HUES6 (cell line): Measurements from ENCODE around the gene OTUD1.

ENCODE experiments used
- H3K27ac ChIP-seq: 2 replicates; pipeline ENCODE4 v1.7.0; 2013; ENCODE audit warnings: low read depth, mild to moderate bottlenecking, low read length, inconsistent platforms
- H3K27me3 ChIP-seq: 2 replicates; pipeline ENCODE4 v1.6.1; 2013; ENCODE audit warnings: low read length; ENCODE audit not compliant: control insufficient read depth, insufficient read depth
- H3K36me3 ChIP-seq: 2 replicates; pipeline ENCODE4 v1.6.1; 2013; ENCODE audit warnings: low read length; ENCODE audit not compliant: control insufficient read depth, insufficient read depth
- H3K4me1 ChIP-seq: 2 replicates; pipeline ENCODE4 v1.6.1; 2013; ENCODE audit warnings: low read length; ENCODE audit not compliant: control insufficient read depth, insufficient read depth
- H3K4me3 ChIP-seq: 2 replicates; pipeline ENCODE4 v1.5.1; 2013; ENCODE audit warnings: low read depth, low read length
- H3K9ac ChIP-seq: one replicate; pipeline ENCODE4 v1.6.1; 2013; ENCODE audit warnings: mild to moderate bottlenecking, low read length
- H3K9me3 ChIP-seq: 2 replicates; pipeline ENCODE4 v1.6.1; 2013; ENCODE audit warnings: low read depth, low read length; ENCODE audit not compliant: control insufficient read depth, insufficient read depth

OTUD1 gene

GRCh38 chr10:23445591-23445990 is 6.7 kb downstream of the OTUD1 start:
- Histone ChIP-seq H3K4me3 (no peak overlapping the region), H3K9me3 (no peaks in the 10 kb centered on the region), H3K9ac (no peak overlapping the region), H3K27me3 (peaks cover 7% of the 10 kb centered on the region), H3K36me3 (no peaks in the 10 kb centered on the region), H3K4me1 (peaks cover 6% of the 10 kb centered on the region; the same call in 1 of the 2 replicates), H3K27ac (no peak overlapping the region)

- H3K4me1 ChIP-seq = no peaks in the 10 kb centered on the region
- H3K27me3 ChIP-seq = no peaks in the 10 kb centered on the region
- H3K36me3 ChIP-seq = no peaks in the 10 kb centered on the region
- no peak overlapping the region for H3K27ac ChIP-seq
- H3K9me3 ChIP-seq = no peaks in the 10 kb centered on the region
- H3K4me3 ChIP-seq = no peak overlapping the region
- H3K9ac ChIP-seq = no peak overlapping the region
Observed at GRCh38 chr10:23448323-23448722, 9.4 kb downstream of the OTUD1 start.

GRCh38 chr10:23448802-23449570 is 10.1 kb downstream of the OTUD1 start:
- no peak overlapping the region for H3K9ac ChIP-seq

GRCh38 chr10:23452033-23452655 is 13.3 kb downstream of the OTUD1 start:
- no peaks in the 10 kb centered on the region for H3K27me3 ChIP-seq
- H3K36me3 ChIP-seq = no peaks in the 10 kb centered on the region
- peaks cover 10% of the 10 kb centered on the region; the same call in 1 of the 2 replicates for H3K4me1 ChIP-seq
- H3K4me3 ChIP-seq = no peak overlapping the region
- no peak overlapping the region for H3K9ac ChIP-seq
- H3K9me3 ChIP-seq = no peaks in the 10 kb centered on the region
- H3K27ac ChIP-seq = no peak overlapping the region

More at GRCh38 chr10:23448802-23449570, 10.1 kb downstream of the OTUD1 start:
- Histone ChIP-seq H3K27ac (no peak overlapping the region), H3K27me3 (no peaks in the 10 kb centered on the region), H3K9me3 (no peaks in the 10 kb centered on the region), H3K4me1 (no peaks in the 10 kb centered on the region), H3K4me3 (no peak overlapping the region), H3K36me3 (no peaks in the 10 kb centered on the region)

- Histone ChIP-seq H3K9me3 (no peaks in the 10 kb centered on the region), H3K27ac (no peak overlapping the region), H3K36me3 (no peaks in the 10 kb centered on the region), H3K9ac (no peak overlapping the region), H3K4me3 (no peak overlapping the region), H3K27me3 (no peaks in the 10 kb centered on the region), H3K4me1 (peaks cover 20% of the 10 kb centered on the region; the same call in 1 of the 2 replicates)
Observed at GRCh38 chr10:23453465-23453864, 14.6 kb downstream of the OTUD1 start.

GRCh38 chr10:23457632-23458417 is 18.9 kb downstream of the OTUD1 start:
- no peak overlapping the region for H3K4me3 ChIP-seq
- H3K9ac ChIP-seq = no peak overlapping the region
- no peaks in the 10 kb centered on the region for H3K27me3 ChIP-seq
- H3K9me3 ChIP-seq = 0 out of 2 replicates have a peak, but pooled peaks cover 3% of the 10 kb centered on the region
- peaks cover 28% of the 10 kb centered on the region; the same call in 1 of the 2 replicates for H3K4me1 ChIP-seq
- no peak overlapping the region for H3K27ac ChIP-seq
- no peaks in the 10 kb centered on the region for H3K36me3 ChIP-seq

GRCh38 chr10:23459308-23459939 is 20.5 kb downstream of the OTUD1 start:
- peaks cover 28% of the 10 kb centered on the region; the same call in 1 of the 2 replicates for H3K4me1 ChIP-seq

GRCh38 chr10:23461557-23461956 is 22.7 kb downstream of the OTUD1 start:
- no peak overlapping the region for H3K4me3 ChIP-seq
- no peaks in the 10 kb centered on the region for H3K36me3 ChIP-seq
- H3K9ac ChIP-seq = no peak overlapping the region
- H3K9me3 ChIP-seq = 0 out of 2 replicates have a peak, but pooled peaks cover 3% of the 10 kb centered on the region
- no peak overlapping the region for H3K27ac ChIP-seq
- H3K4me1 ChIP-seq = peaks cover 18% of the 10 kb centered on the region; the same call in 1 of the 2 replicates
- no peaks in the 10 kb centered on the region for H3K27me3 ChIP-seq

More at GRCh38 chr10:23459308-23459939, 20.5 kb downstream of the OTUD1 start:
- no peak overlapping the region for H3K4me3 ChIP-seq
- H3K9ac ChIP-seq = no peak overlapping the region
- 0 out of 2 replicates have a peak, but pooled peaks cover 3% of the 10 kb centered on the region for H3K9me3 ChIP-seq
- H3K27me3 ChIP-seq = no peaks in the 10 kb centered on the region
- no peak overlapping the region for H3K27ac ChIP-seq
- no peaks in the 10 kb centered on the region for H3K36me3 ChIP-seq

GRCh38 chr10:23467012-23467411 is 28.1 kb downstream of the OTUD1 start:
- Histone ChIP-seq H3K4me3 (no peak overlapping the region), H3K9ac (no peak overlapping the region), H3K9me3 (no peaks in the 10 kb centered on the region), H3K27ac (no peak overlapping the region), H3K4me1 (peaks cover 6% of the 10 kb centered on the region; the same call in 1 of the 2 replicates), H3K36me3 (no peaks in the 10 kb centered on the region), H3K27me3 (no peaks in the 10 kb centered on the region)

GRCh38 chr10:23467548-23467947 is 28.7 kb downstream of the OTUD1 start:
- H3K4me3 ChIP-seq = no peak overlapping the region
- H3K27ac ChIP-seq = no peak overlapping the region
- H3K9ac ChIP-seq = no peak overlapping the region
- H3K36me3 ChIP-seq = no peaks in the 10 kb centered on the region
- H3K9me3 ChIP-seq = no peaks in the 10 kb centered on the region
- H3K27me3 ChIP-seq = no peaks in the 10 kb centered on the region
- H3K4me1 ChIP-seq = peaks cover 7% of the 10 kb centered on the region; the same call in 1 of the 2 replicates
